K562 (cell line): Measurements from ENCODE around the gene IPO11. TPM values are rescaled to one million over a fixed set of nuclear protein-coding genes. Genes with fewer than 3 reads are reported as not detected.

Experiments
- AFF1 ChIP-seq, 2 experiments: fragments of 450-650 bp; IDR thresholded peaks; 2 replicates each; pipeline ENCODE4 v1.6.1; 2018; ENCODE audit warnings: mild to moderate bottlenecking in 2 of 2, low read depth in 1 of 2; ENCODE audit not compliant: partially characterized antibody in 2 of 2
- ARID1B ChIP-seq: fragments of 450-650 bp; IDR thresholded peaks from 2 replicates; pipeline ENCODE4 v1.6.1; 2016; ENCODE audit warnings: antibody characterized with exemption, mild to moderate bottlenecking, inconsistent platforms
- CBX8 ChIP-seq: fragments of 200-600 bp; sonication (generic); IDR thresholded peaks from 2 replicates; pipeline ENCODE4 v1.6.1; 2012; ENCODE audit warnings: borderline replicate concordance, mixed run types, low read depth, mild to moderate bottlenecking, moderate library complexity, mixed read lengths, low read length, control low read depth, inconsistent platforms; ENCODE audit not compliant: poor library complexity, severe bottlenecking; ENCODE audit errors: extremely low read depth
- FOXM1 ChIP-seq, 2 experiments: fragments of 450-650 bp in 1 of 2; sonication (generic) in 1 of 2; formaldehyde crosslinking in 1 of 2; IDR thresholded peaks; 2 replicates each; pipeline versions ENCODE4 v1.6.1 to v1.9.0; 2017 to 2022; ENCODE audit warnings: low read depth in 2 of 2, mild to moderate bottlenecking in 2 of 2, missing genetic modification reagents in 1 of 2, moderate library complexity in 1 of 2
- GABPB2 ChIP-seq: fragments of 250-450 bp; sonication (Bioruptor Pico); conservative IDR thresholded peaks from 2 replicates; pipeline ENCODE4 v1.5.1; 2021; ENCODE audit warnings: mild to moderate bottlenecking
- HES1 ChIP-seq: fragments of 450-650 bp; IDR thresholded peaks from 2 replicates; pipeline ENCODE4 v1.6.1; 2016; ENCODE audit warnings: low read depth, mild to moderate bottlenecking, moderate library complexity
- KDM4B ChIP-seq, 2 experiments: fragments of 450-650 bp in 1 of 2; sonication (generic) in 1 of 2; IDR thresholded peaks; 2 replicates each; pipeline ENCODE4 v1.6.1; 2016 to 2017; ENCODE audit warnings: borderline replicate concordance in 2 of 2, antibody characterized with exemption in 1 of 2, low read depth in 1 of 2, mild to moderate bottlenecking in 1 of 2
- MAFF ChIP-seq: IDR thresholded peaks from 2 replicates; pipeline ENCODE4 v1.6.1; 2012; ENCODE audit warnings: low read length, improper control_type of control experiment
- MTA1 ChIP-seq: fragments of 450-650 bp; IDR thresholded peaks from 2 replicates; pipeline ENCODE4 v1.6.1; 2017; ENCODE audit warnings: borderline replicate concordance
- MTA3 ChIP-seq: fragments of 450-650 bp; formaldehyde crosslinking; IDR thresholded peaks from 2 replicates; pipeline ENCODE4 v1.6.1; 2017; ENCODE audit warnings: mild to moderate bottlenecking, borderline replicate concordance
- PURB ChIP-seq: sonication (generic); formaldehyde crosslinking; IDR thresholded peaks from 2 replicates; pipeline ENCODE4 v1.9.0; 2021; ENCODE audit warnings: low read depth, mild to moderate bottlenecking, missing genetic modification reagents
- TCF15 ChIP-seq: fragments of 250-450 bp; sonication (Bioruptor Pico); IDR thresholded peaks from 2 replicates; pipeline ENCODE4 v1.8.0; 2022; ENCODE audit warnings: moderate library complexity, mild to moderate bottlenecking, inconsistent platforms
- TFE3 ChIP-seq: fragments of 450-650 bp; formaldehyde crosslinking; IDR thresholded peaks from 2 replicates; pipeline ENCODE4 v1.4.0; 2020; ENCODE audit warnings: mild to moderate bottlenecking, mixed read lengths
- THAP7 ChIP-seq: fragments of 250-450 bp; sonication (Bioruptor Pico); IDR thresholded peaks from 2 replicates; pipeline ENCODE4 v1.5.0; 2021
- THRAP3 ChIP-seq: fragments of 450-650 bp; IDR thresholded peaks from 2 replicates; pipeline ENCODE4 v1.6.1; 2016; ENCODE audit warnings: mild to moderate bottlenecking, inconsistent platforms, borderline replicate concordance
- THRB ChIP-seq: fragments of 450-650 bp; formaldehyde crosslinking; conservative IDR thresholded peaks from 2 replicates; pipeline ENCODE4 v1.4.0; 2022; ENCODE audit warnings: mild to moderate bottlenecking, missing genetic modification characterization
- ZFX ChIP-seq: sonication (generic); formaldehyde crosslinking; IDR thresholded peaks from 2 replicates; pipeline ENCODE4 v1.8.0; 2022; ENCODE audit warnings: mild to moderate bottlenecking, missing genetic modification reagents, moderate library complexity
- ZNF311 ChIP-seq: fragments of 250-450 bp; sonication (Bioruptor Pico); IDR thresholded peaks from 2 replicates; pipeline ENCODE4 v1.4.0; 2020; ENCODE audit warnings: mild to moderate bottlenecking, moderate library complexity
- ZNF830 ChIP-seq: fragments of 250-450 bp; sonication (Bioruptor Pico); IDR thresholded peaks from 2 replicates; pipeline ENCODE4 v1.5.0; 2021; ENCODE audit warnings: mild to moderate bottlenecking
- polyA plus RNA-seq, 8 experiments: library from polyadenylated mRNA; depleted of rRNA in 4 of 8; stranded (reverse) in 5 of 8; unstranded in 3 of 8; fragments of >200 nt; fragmentation: Nextera tagmentation in 2 of 8; fragmentation: Illumina TruSeq in 1 of 8; extraction: Ambion mirVana in 2 of 8; extraction: Trizol in 1 of 8; gene quantifications; 2 replicates each; pipeline versions ENCODE4 v1.2.1 to v1.2.3, GENCODE V29; 2011 to 2014; ENCODE audit warnings: inconsistent platforms in 1 of 8, missing spikeins in 1 of 8
- total RNA-seq, 7 experiments: library from RNA; depleted of rRNA in 6 of 7; stranded (reverse); fragments of >200 nt in 6 of 7; fragmentation: Illumina TruSeq in 2 of 7; extraction: Trizol in 2 of 7; gene quantifications; 2 replicates each; pipeline versions ENCODE4 v1.2.1 to v1.2.3, GENCODE V29; 2011 to 2021; ENCODE audit warnings: low replicate concordance in 1 of 7

Gene IPO11
- total and polyA plus RNA-seq, 9 of the 15 experiments (the other 6 are each of a cell fraction or from before 2014, with no cell fraction given): 38.7 to 96.0 (median 70.9) TPM

GRCh38 chr5:62432621-62433064 is 20.1 kb downstream of the IPO11 start (continued):
- TF ChIP-seq TFE3 (CRISPR knock-in tag): no peak
- TF ChIP-seq MAFF: no peak
- peak; percentile 56; the same call in 1 of the 2 replicates for TF ChIP-seq ZFX (CRISPR knock-in tag)
- 0 out of 2 replicates have a peak, but pooled peaks have one; percentile 22 for TF ChIP-seq HES1
- no peak for TF ChIP-seq MTA3
- TF ChIP-seq ARID1B: peak; percentile 71
- no peak for TF ChIP-seq GABPB2 (CRISPR knock-in tag)
- TF ChIP-seq PURB (CRISPR knock-in tag): no peak
- no peak for TF ChIP-seq ZNF311
- no peak for TF ChIP-seq THRB (CRISPR knock-in tag)
- no peak for TF ChIP-seq TCF15 (CRISPR knock-in tag)
- TF ChIP-seq CBX8: no peak
- no peak; the same call in 1 of the 2 replicates for TF ChIP-seq FOXM1 (IDR thresholded peaks at IDR 0.05; ENCODE audit: low read depth)
- TF ChIP-seq FOXM1 (CRISPR knock-in tag; IDR thresholded peaks at IDR 0.05; ENCODE audit: low read depth): no peak
- TF ChIP-seq MTA1: no peak
- TF ChIP-seq THAP7 (CRISPR knock-in tag): no peak
- TF ChIP-seq KDM4B (IDR thresholded peaks at IDR 0.05; ENCODE audit: borderline replicate concordance in 2 of 2, low read depth in 1 of 2): no peak
- no peak for TF ChIP-seq THRAP3
- no peak for TF ChIP-seq AFF1 (IDR thresholded peaks at IDR 0.05; ENCODE audit: low read depth in 1 of 2, partially characterized antibody in 2 of 2)
- TF ChIP-seq ZNF830 (CRISPR knock-in tag): no peak
